ENCODE data around the gene PTRHD1.
"Not testable (repeated sequence)": the region's sequence is repeated elsewhere in the genome, so short reads cannot be mapped to it uniquely, and the experiment has no call there.

PTRHD1 gene

GRCh38 chr2:24822049-24822706 is 29.0 kb upstream of the PTRHD1 start:
- Mint-ChIP-seq H3K27ac (no peak overlapping the region), H3K4me1 (ENCODE audit: low read depth) (peaks cover 3% of the 10 kb centered on the region), H3K4me3 (no peak overlapping the region), H3K9me3 (ENCODE audit: low read depth) (no peaks in the 10 kb centered on the region), H3K36me3 (peaks cover 4% of the 10 kb centered on the region), H3K27me3 (no peaks in the 10 kb centered on the region)

GRCh38 chr2:24821433-24821891 is 28.3 kb upstream of the PTRHD1 start:
- no peak overlapping the region for H3K4me3 Mint-ChIP-seq
- H3K27ac Mint-ChIP-seq: no peak overlapping the region
- peaks cover 4% of the 10 kb centered on the region for H3K36me3 Mint-ChIP-seq
- peaks cover 2% of the 10 kb centered on the region for H3K4me1 Mint-ChIP-seq (ENCODE audit: low read depth)
- no peaks in the 10 kb centered on the region for H3K9me3 Mint-ChIP-seq (ENCODE audit: low read depth)
- H3K27me3 Mint-ChIP-seq: no peaks in the 10 kb centered on the region

- no peaks in the 10 kb centered on the region for H3K4me1 Mint-ChIP-seq (ENCODE audit: low read depth)
- no peaks in the 10 kb centered on the region for H3K27me3 Mint-ChIP-seq
- H3K9me3 Mint-ChIP-seq (ENCODE audit: low read depth): no peaks in the 10 kb centered on the region
- peaks cover 4% of the 10 kb centered on the region for H3K36me3 Mint-ChIP-seq
- H3K27ac Mint-ChIP-seq: no peak overlapping the region
- no peak overlapping the region for H3K4me3 Mint-ChIP-seq
Observed at GRCh38 chr2:24820598-24821432, 27.6 kb upstream of the PTRHD1 start.

GRCh38 chr2:24820175-24820513 is 27.0 kb upstream of the PTRHD1 start:
- Mint-ChIP-seq H3K4me3 (no peak overlapping the region), H3K36me3 (peaks cover 4% of the 10 kb centered on the region), H3K27me3 (no peaks in the 10 kb centered on the region), H3K4me1 (ENCODE audit: low read depth) (no peaks in the 10 kb centered on the region), H3K9me3 (ENCODE audit: low read depth) (no peaks in the 10 kb centered on the region), H3K27ac (no peak overlapping the region)

GRCh38 chr2:24819442-24820174 is 26.4 kb upstream of the PTRHD1 start:
- Mint-ChIP-seq H3K9me3 (ENCODE audit: low read depth) (no peaks in the 10 kb centered on the region), H3K4me1 (ENCODE audit: low read depth) (no peaks in the 10 kb centered on the region), H3K36me3 (peaks cover 4% of the 10 kb centered on the region), H3K4me3 (no peak overlapping the region), H3K27me3 (no peaks in the 10 kb centered on the region), H3K27ac (no peak overlapping the region)

- peaks cover 8% of the 10 kb centered on the region for H3K36me3 Mint-ChIP-seq
- H3K27ac Mint-ChIP-seq: no peak overlapping the region
- H3K27me3 Mint-ChIP-seq: no peaks in the 10 kb centered on the region
Observed at GRCh38 chr2:24818721-24819167, 25.6 kb upstream of the PTRHD1 start.

GRCh38 chr2:24816884-24817283 is 23.7 kb upstream of the PTRHD1 start:
- Mint-ChIP-seq H3K4me1 (ENCODE audit: low read depth) (no peaks in the 10 kb centered on the region), H3K27me3 (no peaks in the 10 kb centered on the region), H3K9me3 (ENCODE audit: low read depth) (no peaks in the 10 kb centered on the region), H3K36me3 (peaks cover 4% of the 10 kb centered on the region), H3K4me3 (no peak overlapping the region), H3K27ac (no peak overlapping the region)

More at GRCh38 chr2:24818721-24819167, 25.6 kb upstream of the PTRHD1 start:
- H3K4me3 Mint-ChIP-seq: no peak overlapping the region
- no peaks in the 10 kb centered on the region for H3K9me3 Mint-ChIP-seq (ENCODE audit: low read depth)
- no peaks in the 10 kb centered on the region for H3K4me1 Mint-ChIP-seq (ENCODE audit: low read depth)

GRCh38 chr2:24816404-24816803 is 23.2 kb upstream of the PTRHD1 start:
- Mint-ChIP-seq H3K27me3 (no peaks in the 10 kb centered on the region), H3K27ac (no peak overlapping the region), H3K36me3 (peaks cover 4% of the 10 kb centered on the region)

GRCh38 chr2:24815171-24815570 is 22.0 kb upstream of the PTRHD1 start:
- Mint-ChIP-seq H3K36me3 (peaks cover 4% of the 10 kb centered on the region), H3K27ac (no peak overlapping the region), H3K27me3 (no peaks in the 10 kb centered on the region), H3K4me1 (ENCODE audit: low read depth) (no peaks in the 10 kb centered on the region), H3K9me3 (ENCODE audit: low read depth) (no peaks in the 10 kb centered on the region), H3K4me3 (no peak overlapping the region)

More at GRCh38 chr2:24816404-24816803, 23.2 kb upstream of the PTRHD1 start:
- H3K4me1 Mint-ChIP-seq (ENCODE audit: low read depth): no peaks in the 10 kb centered on the region
- no peaks in the 10 kb centered on the region for H3K9me3 Mint-ChIP-seq (ENCODE audit: low read depth)
- no peak overlapping the region for H3K4me3 Mint-ChIP-seq

- H3K4me1 Mint-ChIP-seq (ENCODE audit: low read depth): no peaks in the 10 kb centered on the region
- no peaks in the 10 kb centered on the region for H3K9me3 Mint-ChIP-seq (ENCODE audit: low read depth)
- H3K27ac Mint-ChIP-seq: no peak overlapping the region
- H3K4me3 Mint-ChIP-seq: no peak overlapping the region
- H3K27me3 Mint-ChIP-seq: no peaks in the 10 kb centered on the region
- H3K36me3 Mint-ChIP-seq: peaks cover 4% of the 10 kb centered on the region
Observed at GRCh38 chr2:24814516-24814915, 21.3 kb upstream of the PTRHD1 start.

- Mint-ChIP-seq H3K27ac (no peak overlapping the region), H3K9me3 (ENCODE audit: low read depth) (no peaks in the 10 kb centered on the region), H3K4me3 (no peak overlapping the region), H3K36me3 (peaks cover 4% of the 10 kb centered on the region), H3K27me3 (no peaks in the 10 kb centered on the region), H3K4me1 (ENCODE audit: low read depth) (no peaks in the 10 kb centered on the region)
Observed at GRCh38 chr2:24813691-24814137, 20.5 kb upstream of the PTRHD1 start.

GRCh38 chr2:24809316-24810007 is 16.3 kb upstream of the PTRHD1 start:
- no peaks in the 10 kb centered on the region for H3K27me3 Mint-ChIP-seq
- no peak overlapping the region for H3K4me3 Mint-ChIP-seq
- peaks cover 19% of the 10 kb centered on the region for H3K36me3 Mint-ChIP-seq
- H3K27ac Mint-ChIP-seq: no peak overlapping the region
- H3K9me3 Mint-ChIP-seq (ENCODE audit: low read depth): peaks cover 4% of the 10 kb centered on the region
- peaks cover 2% of the 10 kb centered on the region for H3K4me1 Mint-ChIP-seq (ENCODE audit: low read depth)

- H3K4me3 Mint-ChIP-seq: no peak overlapping the region
- H3K9me3 Mint-ChIP-seq (ENCODE audit: low read depth): peaks cover 4% of the 10 kb centered on the region
Observed at GRCh38 chr2:24806661-24807036, 13.5 kb upstream of the PTRHD1 start.

GRCh38 chr2:24805811-24806660 is 12.8 kb upstream of the PTRHD1 start:
- not testable (repeated sequence) for H3K27ac Mint-ChIP-seq; H3K4me3 Mint-ChIP-seq; H3K9me3 Mint-ChIP-seq (ENCODE audit: low read depth); H3K4me1 Mint-ChIP-seq (ENCODE audit: low read depth); H3K27me3 Mint-ChIP-seq
- H3K36me3 Mint-ChIP-seq: peaks cover 20% of the 10 kb centered on the region

More at GRCh38 chr2:24806661-24807036, 13.5 kb upstream of the PTRHD1 start:
- Mint-ChIP-seq H3K36me3 (peaks cover 20% of the 10 kb centered on the region), H3K27ac (no peak overlapping the region), H3K27me3 (no peaks in the 10 kb centered on the region), H3K4me1 (ENCODE audit: low read depth) (peaks cover 2% of the 10 kb centered on the region)

Data from activated naive CD8-positive, alpha-beta T cell (primary cell).